ENCODE results near the gene FCHSD2.
"Not testable (repeated sequence)": the region's sequence is repeated elsewhere in the genome, so short reads cannot be mapped to it uniquely, and the experiment has no call there.

Gene FCHSD2

GRCh38 chr11:72840780-72841179 is 301.3 kb downstream of the FCHSD2 start:
- DNase-seq (ENCODE audit: low read depth, low spot score) = no peak
- no peak overlapping the region for H3K4me3 ChIP-seq (ENCODE audit: low read length)

- H3K4me3 ChIP-seq (ENCODE audit: low read length) = no peak overlapping the region
- DNase-seq (ENCODE audit: low read depth, low spot score) = no peak
Observed at GRCh38 chr11:72838691-72839305, 303.3 kb downstream of the FCHSD2 start.

GRCh38 chr11:72836111-72836510 is 306.0 kb downstream of the FCHSD2 start:
- no peak for DNase-seq (ENCODE audit: low read depth, low spot score)
- H3K4me3 ChIP-seq (ENCODE audit: low read length) = no peak overlapping the region

GRCh38 chr11:72834905-72835304 is 307.2 kb downstream of the FCHSD2 start:
- DNase-seq (ENCODE audit: low read depth, low spot score) = no peak
- H3K4me3 ChIP-seq (ENCODE audit: low read length) = no peak overlapping the region

- no peak overlapping the region for H3K4me3 ChIP-seq (ENCODE audit: low read length)
- DNase-seq (ENCODE audit: low read depth, low spot score) = no peak
Observed at GRCh38 chr11:72833811-72834493, 308.2 kb downstream of the FCHSD2 start.

GRCh38 chr11:72833083-72833733 is 308.9 kb downstream of the FCHSD2 start:
- DNase-seq (ENCODE audit: low read depth, low spot score) = no peak
- no peak overlapping the region for H3K4me3 ChIP-seq (ENCODE audit: low read length)

GRCh38 chr11:72832301-72833082 is 309.6 kb downstream of the FCHSD2 start:
- no peak for DNase-seq (ENCODE audit: low read depth, low spot score)
- no peak overlapping the region for H3K4me3 ChIP-seq (ENCODE audit: low read length)

GRCh38 chr11:72831521-72832300 is 310.4 kb downstream of the FCHSD2 start:
- no peak overlapping the region for H3K4me3 ChIP-seq (ENCODE audit: low read length)
- no peak for DNase-seq (ENCODE audit: low read depth, low spot score)

GRCh38 chr11:72829884-72830533 is 312.1 kb downstream of the FCHSD2 start:
- no peak for DNase-seq (ENCODE audit: low read depth, low spot score)
- no peak overlapping the region for H3K4me3 ChIP-seq (ENCODE audit: low read length)

GRCh38 chr11:72829178-72829577 is 312.9 kb downstream of the FCHSD2 start:
- DNase-seq (ENCODE audit: low read depth, low spot score) = no peak
- H3K4me3 ChIP-seq (ENCODE audit: low read length) = no peak overlapping the region

- no peak overlapping the region for H3K4me3 ChIP-seq (ENCODE audit: low read length)
- no peak for DNase-seq (ENCODE audit: low read depth, low spot score)
Observed at GRCh38 chr11:72828692-72829101, 313.4 kb downstream of the FCHSD2 start.

- DNase-seq (ENCODE audit: low read depth, low spot score) = no peak
- H3K4me3 ChIP-seq (ENCODE audit: low read length) = no peak overlapping the region
Observed at GRCh38 chr11:72828081-72828567, 314.0 kb downstream of the FCHSD2 start.

GRCh38 chr11:72827656-72828055 is 314.5 kb downstream of the FCHSD2 start:
- H3K4me3 ChIP-seq (ENCODE audit: low read length); DNase-seq (ENCODE audit: low read depth, low spot score): not testable (repeated sequence)

GRCh38 chr11:72826942-72827480 is 315.1 kb downstream of the FCHSD2 start:
- no peak for DNase-seq (ENCODE audit: low read depth, low spot score)
- no peak overlapping the region for H3K4me3 ChIP-seq (ENCODE audit: low read length)

- no peak for DNase-seq (ENCODE audit: low read depth, low spot score)
Observed at GRCh38 chr11:72826191-72826941, 315.8 kb downstream of the FCHSD2 start.

GRCh38 chr11:72825661-72826060 is 316.5 kb downstream of the FCHSD2 start:
- H3K4me3 ChIP-seq (ENCODE audit: low read length) = no peak overlapping the region

More at GRCh38 chr11:72826191-72826941, 315.8 kb downstream of the FCHSD2 start:
- no peak overlapping the region for H3K4me3 ChIP-seq (ENCODE audit: low read length)

GRCh38 chr11:72824811-72825505 is 317.2 kb downstream of the FCHSD2 start:
- no peak for DNase-seq (ENCODE audit: low read depth, low spot score)
- no peak overlapping the region for H3K4me3 ChIP-seq (ENCODE audit: low read length)

More at GRCh38 chr11:72825661-72826060, 316.5 kb downstream of the FCHSD2 start:
- no peak for DNase-seq (ENCODE audit: low read depth, low spot score)
